GM21619 (cell line): ENCODE data around the gene SYT14.
A peak's percentile ranks its signal among the peaks of the same experiment; 100 is the strongest.
"Not testable (repeated sequence)": the region's sequence is repeated elsewhere in the genome, so short reads cannot be mapped to it uniquely, and the experiment has no call there.

Experiments used
- ATAC-seq: cut with Tn5 transposase; IDR thresholded peaks from one replicate; pipeline ENCODE4 v1.9.1; 2021; ENCODE audit not compliant: unreplicated experiment

SYT14 gene

DNA sequence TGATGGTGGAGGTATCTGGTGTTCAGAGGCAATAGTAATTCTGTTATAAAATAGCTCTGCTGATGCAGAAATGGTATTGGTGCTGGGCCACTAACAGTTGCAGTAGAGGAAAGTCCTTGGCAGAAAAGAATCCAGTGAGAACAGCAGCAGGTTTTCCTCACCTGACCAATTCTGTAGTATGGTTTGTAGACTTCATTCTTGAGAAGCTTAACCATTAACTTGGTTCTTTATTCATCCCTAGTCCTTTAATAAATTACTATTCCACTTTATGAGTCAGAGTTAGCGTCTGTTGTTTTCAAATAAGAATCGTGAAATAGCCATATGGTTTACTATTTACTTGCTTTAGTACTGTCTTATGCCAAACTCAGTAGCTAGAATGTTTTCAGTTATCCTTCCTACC lies 166.1 kb downstream of the SYT14 start:
- ATAC-seq: no peak

DNA sequence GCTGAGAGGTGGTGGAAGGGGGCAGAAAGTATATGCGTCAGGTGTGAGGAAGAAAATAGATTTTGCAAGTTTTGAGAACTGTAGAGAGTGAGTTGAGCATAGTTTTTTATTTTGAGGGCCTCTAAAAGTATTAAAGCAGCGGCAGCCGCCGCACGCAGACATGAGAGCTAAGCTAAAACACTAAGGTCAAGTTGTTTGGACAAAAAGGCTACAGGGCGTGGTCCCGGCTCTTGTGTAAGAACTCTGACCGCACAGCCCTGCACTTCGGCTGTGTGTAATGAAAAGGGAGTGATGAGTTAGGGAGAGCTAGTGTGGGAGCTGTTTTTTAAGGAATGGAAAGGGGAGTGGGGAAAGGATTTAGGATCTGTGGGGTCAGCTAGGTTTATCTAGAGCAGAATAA lies 174.9 kb downstream of the SYT14 start:
- not testable (repeated sequence) for ATAC-seq

- no peak for ATAC-seq
Observed at GRCh38 chr1:210117198-210117597, 179.2 kb downstream of the SYT14 start.

DNA sequence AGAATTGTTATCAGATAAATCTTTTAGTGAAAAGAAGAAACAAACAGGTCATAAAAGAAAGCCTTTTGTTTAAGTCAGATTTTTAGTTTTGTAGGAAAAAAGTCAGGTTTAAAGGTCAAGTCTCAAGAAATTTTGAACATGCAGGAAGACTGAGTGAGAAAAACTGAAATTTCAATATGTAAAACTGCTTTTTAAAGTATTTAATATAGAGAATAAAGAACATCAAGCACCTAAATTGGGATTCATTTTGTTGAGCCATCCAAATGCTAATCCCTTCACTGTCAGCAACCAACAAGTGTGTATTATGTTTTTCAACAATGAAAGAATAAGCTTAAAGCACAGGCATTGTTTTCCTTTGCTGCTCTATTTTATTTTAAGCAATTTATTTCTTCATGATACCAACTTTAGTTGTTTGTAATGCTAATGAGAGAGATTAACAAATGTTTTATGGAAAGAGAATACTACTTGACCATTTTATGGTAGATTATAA lies 179.7 kb downstream of the SYT14 start:
- no peak for ATAC-seq

DNA sequence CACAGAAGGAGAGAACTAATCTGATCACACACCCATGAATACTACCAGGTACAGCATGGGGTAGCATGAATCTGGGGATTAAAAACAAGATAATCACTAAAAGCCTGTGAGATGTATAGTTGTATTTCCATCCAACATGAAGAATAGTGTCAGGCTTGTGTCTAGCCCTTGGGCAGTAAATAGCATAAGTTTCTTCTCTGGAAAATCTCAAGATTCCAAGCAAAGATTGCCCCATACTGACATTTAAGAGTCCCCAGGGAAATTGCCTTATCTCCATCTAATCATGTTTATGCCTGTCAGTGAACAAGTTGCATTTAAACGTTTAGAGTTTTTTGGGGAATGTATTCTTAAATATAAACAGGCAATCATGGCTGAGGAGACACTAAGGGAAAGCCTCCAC lies 185.4 kb downstream of the SYT14 start:
- no peak for ATAC-seq

DNA sequence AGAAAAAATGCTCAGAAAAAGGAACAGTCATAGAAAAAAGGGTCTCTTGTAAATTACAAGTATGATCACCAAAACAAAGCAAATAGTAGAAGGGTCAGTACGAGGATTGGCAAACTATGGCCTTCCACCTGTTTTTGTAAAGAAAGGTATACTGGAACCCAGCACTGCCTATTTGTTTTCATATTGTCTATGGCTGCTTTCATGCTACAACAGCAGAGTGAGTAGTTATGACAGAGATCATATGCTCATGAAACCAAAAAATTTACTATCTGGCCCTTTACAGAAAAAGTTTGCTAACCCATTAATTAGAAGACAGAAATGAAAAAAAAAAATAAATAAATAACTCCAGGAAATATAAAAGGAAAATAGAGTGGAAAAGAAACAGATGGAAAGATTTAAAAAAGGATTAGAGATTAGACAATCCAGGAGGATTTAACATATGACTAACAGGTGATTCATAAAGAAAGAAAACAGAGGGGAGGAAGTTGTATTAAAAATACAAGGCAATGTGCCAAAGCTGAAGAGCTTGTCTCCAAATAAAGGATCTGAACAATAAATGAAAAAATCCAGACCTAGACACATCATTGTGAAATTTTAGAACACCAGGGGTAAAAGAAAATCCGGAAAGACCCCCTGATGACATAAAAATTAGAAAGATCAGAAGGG lies 186.0 kb downstream of the SYT14 start:
- no peak for ATAC-seq

DNA sequence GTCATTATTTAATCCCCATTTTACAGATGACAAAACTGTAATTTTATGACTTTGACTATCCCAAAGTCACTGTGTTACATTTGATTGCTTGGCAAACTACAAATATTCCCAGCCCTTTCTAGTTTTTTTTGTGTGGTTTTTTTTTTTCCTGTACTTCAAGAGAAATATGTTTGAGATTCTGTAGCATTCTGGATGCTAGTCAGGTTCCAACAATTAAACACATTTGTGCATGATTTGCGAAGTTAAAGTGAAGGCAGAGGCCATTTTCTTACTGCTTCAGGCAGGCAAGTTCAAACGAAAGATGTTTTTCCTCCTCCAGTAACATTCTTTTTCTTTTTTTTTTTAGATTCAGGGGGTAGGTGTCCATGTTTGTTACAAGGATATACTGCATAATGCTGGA lies 186.7 kb downstream of the SYT14 start:
- no peak for ATAC-seq

DNA sequence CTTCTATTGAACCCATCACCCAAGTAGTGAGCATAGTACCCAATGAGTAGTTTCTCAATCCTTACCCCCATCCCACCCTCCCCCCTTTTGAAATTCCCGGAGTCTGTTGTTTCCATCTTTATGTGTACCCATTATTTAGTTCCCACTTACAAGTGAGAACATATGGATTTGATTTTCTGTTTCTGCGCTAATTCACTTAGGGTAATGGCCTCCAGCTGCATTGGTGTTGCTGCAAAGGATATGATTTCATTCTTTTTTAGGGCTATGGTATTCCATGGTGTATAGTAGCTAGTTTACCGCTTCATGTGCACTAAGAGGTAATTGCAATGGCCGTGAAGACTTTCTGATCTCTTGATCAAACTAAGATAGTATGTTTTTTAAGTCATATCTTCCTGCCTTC lies 187.1 kb downstream of the SYT14 start:
- ATAC-seq: no peak

DNA sequence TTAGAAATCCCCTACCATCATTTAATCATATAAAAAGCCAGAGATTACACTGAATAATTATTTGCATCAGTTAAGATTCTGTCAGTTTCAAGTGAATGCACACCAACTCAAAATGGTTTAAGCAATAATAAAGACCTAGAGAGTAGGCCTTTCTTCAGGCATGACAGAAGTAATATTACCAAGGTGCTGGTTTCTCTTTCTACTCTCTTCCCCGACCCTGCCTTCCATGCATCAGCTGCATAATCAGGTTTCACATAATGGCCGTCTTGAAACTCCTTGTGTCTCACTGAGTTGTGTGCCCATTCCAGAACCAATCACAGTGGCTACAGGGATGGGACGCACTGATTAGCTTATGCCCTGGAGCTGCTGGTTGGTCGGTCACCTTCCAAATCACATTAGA lies 191.1 kb downstream of the SYT14 start:
- no peak for ATAC-seq

DNA sequence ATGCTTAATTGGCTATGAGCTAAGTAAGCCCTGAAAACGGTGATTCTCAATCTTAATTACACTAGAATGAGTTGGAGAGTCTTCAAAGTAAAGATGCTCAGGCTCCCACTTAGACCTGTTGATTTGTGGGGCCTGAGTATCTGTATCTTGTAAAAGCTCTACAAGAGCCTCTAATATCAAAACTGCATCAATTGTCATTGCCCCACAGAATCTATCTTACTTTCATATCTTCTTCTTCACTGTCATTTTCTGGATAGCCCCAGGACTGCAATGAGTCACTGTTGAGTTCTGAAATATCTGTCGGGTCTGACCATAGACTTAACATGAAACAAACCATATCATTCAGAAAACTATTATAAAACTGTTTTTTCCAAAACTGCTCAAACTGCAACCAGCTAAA lies 191.7 kb downstream of the SYT14 start:
- ATAC-seq: peak; percentile 82

GRCh38 chr1:210132582-210132981 lies 194.6 kb downstream of the SYT14 start:
- no peak for ATAC-seq

DNA sequence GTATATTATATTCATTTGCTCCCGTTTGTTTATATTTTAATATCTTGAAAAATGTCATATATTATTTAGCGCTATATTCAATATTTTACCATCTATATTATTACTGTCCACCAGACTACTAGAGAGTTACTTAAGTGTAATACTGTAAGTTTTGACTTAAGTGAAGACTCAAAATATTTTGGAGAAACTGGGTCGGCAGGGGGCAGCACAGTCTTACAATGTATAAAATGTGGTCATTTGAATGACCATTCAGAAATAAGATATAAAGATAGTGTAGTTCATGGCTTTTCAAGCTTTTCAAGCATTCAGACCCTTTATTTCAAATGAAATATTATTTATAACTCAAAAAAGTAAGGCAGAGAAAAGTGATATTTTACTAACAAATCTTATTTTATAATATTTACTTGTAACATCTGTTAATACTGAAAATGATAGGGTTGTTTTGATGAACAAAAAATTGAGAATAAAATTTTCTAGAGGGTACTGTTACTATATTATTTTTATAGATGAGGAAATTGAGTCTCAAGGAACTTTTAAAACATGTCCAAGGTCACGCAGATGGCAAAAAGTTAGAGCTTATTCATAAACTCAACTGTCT lies 205.5 kb downstream of the SYT14 start:
- no peak for ATAC-seq

DNA sequence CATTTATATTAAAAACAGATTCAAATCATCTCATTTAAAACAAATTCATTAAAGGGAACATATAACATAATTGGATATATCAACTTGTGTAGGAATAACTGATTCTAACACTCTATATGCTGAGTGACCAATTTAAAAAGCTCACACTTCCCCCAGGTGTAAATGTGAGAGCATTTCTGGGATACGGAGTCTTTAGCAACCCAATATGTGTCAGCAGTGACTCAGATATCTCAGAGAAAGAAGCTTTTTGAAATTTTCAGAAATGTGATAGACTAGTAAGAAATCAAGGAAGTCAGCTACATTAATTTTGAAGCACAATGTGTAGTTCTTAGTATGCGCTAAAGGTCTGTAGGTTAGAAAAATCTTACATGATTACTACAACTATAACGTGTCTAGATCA lies 206.7 kb downstream of the SYT14 start:
- ATAC-seq: no peak

GRCh38 chr1:210151052-210151672 lies 213.1 kb downstream of the SYT14 start:
- ATAC-seq: no peak

DNA sequence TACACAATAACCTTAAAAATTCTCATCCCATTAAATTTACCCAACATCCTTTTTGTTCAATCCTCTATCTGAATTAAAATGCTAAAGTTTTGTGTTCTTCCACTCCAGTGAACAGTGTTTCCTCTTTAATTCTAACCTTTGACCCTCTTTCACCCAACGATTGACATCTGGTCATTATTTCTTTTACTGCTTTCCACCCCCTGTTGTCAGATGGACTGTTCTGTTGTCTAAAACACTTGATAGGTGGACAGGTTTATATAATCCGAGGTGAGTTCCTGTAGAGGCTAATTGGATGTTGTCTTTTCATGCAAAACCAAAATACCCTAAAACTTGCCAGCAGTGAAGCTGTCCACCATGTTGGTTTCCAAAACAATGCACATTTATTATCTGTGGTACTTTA lies 221.2 kb downstream of the SYT14 start:
- ATAC-seq: no peak

GRCh38 chr1:210170220-210170619 lies 232.2 kb downstream of the SYT14 start:
- ATAC-seq: no peak

DNA sequence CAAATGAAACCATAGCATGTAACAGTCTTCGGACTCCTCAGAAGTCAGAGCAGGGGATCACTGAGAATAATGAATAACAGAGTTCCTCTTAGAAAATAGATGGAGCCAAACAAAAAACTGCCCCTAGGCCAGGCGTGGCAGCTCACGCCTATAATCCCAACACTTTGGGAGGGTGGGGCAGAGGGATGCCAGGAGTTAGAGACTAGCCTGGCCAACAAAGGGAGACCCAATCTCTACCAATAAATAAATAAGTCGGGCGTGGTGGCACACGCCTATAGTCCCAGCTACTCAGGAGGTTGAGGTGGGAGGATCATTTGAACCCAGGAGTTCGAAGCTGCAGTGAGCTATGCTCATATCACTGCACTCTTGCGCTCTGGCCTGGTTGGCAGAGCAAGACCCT lies 236.1 kb downstream of the SYT14 start:
- ATAC-seq: no peak

GRCh38 chr1:210185063-210185462 lies 247.0 kb downstream of the SYT14 start:
- ATAC-seq: no peak

- not testable (repeated sequence) for ATAC-seq
Observed at GRCh38 chr1:210187849-210188606, 250.0 kb downstream of the SYT14 start.

DNA sequence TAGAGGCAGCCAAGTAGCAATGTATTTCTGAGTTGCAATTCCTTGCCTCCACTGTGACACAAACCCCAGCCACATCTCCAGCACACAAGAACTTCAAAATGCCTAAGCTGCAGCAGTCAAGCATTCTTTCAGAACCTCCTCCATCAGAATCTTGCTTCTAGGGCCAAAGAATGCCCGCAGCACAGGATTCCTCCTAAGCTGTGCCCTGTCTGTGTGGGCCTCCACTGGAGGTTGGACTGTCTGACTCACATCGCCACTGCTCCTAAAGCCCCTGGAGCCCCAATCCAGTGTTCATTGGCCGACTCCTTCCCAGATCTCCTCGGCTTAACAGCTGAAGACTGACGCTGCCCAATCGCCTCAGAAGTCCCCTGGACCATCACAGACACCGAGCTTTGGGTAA lies 251.4 kb downstream of the SYT14 start:
- ATAC-seq: no peak

DNA sequence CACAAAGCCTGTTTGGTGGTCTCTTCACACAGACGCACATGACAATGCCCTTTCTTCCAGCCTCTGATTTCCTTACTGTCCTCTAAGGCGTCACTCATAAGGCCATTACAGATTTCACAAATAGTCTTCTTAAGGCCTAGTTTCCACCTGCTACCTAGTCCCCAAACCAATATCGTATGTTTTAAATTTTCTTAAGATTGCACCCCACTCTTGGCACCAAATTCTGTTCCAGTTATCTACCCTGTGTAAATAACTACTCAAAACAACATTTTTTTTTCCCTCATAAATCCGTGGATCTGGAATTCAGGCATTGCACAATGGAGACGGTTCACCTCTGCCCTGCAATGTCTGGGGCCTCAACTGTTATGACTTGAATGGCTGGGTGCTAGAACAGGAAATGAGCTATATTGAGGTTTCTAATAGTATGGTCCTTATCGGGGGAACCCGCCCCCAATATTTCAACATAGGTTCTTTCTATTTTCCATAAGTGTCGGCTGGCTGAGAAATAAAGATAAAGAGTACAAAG lies 257.7 kb downstream of the SYT14 start:
- no peak for ATAC-seq
